Activated CD4-positive, CD25-positive, alpha-beta regulatory T cell (primary cell): ENCODE measurements around the gene NEK3.
"Not testable (repeated sequence)": the region's sequence is repeated elsewhere in the genome, so short reads cannot be mapped to it uniquely, and the experiment has no call there.

Experiments used
- DNase-seq, 4 experiments: peaks; one replicate each; lab custom pipeline; 2025; lab: John Stamatoyannopoulos, UW

Gene NEK3

DNA sequence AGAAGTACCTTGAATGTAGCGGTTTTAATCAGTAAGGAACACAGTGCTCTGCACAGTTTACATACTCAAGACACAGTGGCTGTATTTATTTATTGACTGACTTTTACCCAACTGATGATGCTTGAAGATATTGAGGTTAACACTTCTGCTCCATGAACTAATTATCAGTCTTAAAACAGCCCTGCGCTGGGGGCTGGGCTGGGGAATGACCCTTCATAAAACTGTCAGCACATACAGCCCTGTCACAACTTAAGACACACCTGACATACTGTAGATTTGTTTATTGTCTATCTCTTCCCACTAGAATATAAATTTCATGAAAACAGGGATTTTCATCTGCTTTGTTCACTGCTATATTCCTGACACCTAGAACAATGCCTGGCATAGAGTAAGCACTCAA lies 41.3 kb downstream of the NEK3 start:
- no peak for DNase-seq

DNA sequence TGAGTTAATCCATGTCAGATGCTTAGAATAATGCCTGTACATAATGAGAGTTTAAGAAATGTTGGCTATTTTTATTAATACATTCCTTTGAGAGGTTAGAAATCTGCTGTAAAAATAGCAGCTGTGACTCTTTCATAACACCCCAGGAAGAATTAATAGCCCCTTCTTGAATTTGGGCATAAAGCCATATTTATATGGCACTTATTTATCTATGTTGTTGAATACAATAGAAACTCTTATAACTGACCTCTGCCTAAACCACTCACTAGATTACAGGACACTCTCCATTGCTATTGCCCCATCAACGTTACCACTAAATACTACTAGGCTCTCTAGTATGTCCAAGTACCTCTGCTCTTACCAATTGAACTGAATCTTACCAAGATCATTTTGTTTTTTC lies 46.8 kb downstream of the NEK3 start:
- DNase-seq: no peak

DNA sequence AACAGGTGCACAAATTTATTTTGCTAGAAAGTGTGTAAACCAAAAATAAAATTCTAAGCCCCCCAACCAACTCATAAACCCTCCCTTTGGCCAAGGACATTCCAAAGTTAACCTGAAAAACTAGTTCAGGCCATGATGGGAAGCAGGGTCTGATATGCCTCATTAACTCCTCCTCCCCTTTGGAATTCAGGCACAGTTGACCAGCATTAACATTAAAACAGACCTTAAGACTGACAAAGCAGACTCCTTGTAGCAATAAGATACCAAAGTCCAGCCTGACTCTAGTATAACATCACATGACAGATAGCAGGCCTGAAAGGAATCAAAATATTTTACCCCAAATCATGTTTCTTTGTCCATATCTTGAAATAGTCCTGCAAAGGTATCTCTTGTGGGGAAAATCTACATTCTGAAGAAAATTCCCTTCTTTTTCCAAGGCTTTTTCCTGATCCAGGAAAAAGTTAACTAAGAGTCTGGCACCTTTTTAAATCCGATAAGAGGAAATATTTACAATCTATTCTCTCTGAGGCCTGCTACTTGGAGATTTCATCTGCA lies 50.2 kb downstream of the NEK3 start:
- DNase-seq: no peak

DNA sequence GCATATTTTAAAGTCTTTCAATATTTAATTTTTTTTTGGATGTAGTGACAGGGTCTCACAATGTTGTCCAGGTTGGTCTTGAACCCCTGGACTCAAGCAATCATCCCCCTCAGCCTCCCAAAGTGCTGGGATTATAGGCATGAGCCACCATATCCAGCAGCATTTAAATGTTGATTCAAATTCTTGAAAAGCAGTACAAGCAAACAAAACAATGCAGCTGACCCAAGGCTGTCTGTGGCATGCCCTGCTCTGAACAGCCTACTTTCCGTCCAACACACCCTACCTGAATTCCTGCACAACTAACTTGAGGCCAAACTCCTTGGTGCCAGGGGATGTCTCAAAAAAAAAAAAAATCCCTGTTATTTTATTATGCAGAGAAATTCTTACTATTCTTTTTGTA lies 53.6 kb downstream of the NEK3 start:
- DNase-seq: no peak

DNA sequence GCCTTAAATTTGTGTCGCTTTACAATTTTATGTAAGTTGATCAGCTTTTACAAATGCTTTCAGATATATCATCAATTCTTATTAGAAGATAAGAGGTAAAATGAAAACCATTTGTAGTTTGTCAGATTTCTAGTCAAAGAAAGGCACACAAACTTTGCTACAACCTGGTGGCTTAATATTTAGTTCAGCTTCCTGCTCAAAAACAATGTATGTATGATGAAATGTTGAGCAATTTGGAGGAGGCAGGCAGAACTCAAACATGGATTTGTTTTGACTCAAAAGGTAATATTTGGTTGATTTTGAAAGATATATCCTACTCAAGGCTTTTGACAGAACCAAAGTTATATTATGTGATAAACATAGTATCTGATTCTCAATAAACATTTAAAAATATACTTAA lies 54.8 kb downstream of the NEK3 start:
- DNase-seq: no peak

DNA sequence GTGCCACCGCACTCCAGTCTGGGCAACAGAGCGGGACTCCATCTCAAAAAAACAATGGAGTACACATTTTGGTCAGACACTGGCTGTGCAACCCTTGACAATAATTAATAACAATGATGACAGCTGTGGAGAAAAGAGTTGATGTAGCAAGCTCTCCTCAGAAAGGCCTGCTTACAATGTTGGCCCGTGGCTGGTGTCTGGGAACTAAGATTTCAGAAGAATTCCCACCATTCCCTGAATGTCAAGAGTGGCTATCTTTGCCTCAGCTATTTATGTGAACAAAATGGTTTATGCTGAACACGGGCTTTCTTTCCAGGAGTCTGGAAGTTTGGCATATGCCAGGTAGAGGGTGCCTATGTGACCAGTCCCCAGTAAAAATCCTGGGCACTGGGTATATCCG lies 56.0 kb downstream of the NEK3 start:
- no peak for DNase-seq

DNA sequence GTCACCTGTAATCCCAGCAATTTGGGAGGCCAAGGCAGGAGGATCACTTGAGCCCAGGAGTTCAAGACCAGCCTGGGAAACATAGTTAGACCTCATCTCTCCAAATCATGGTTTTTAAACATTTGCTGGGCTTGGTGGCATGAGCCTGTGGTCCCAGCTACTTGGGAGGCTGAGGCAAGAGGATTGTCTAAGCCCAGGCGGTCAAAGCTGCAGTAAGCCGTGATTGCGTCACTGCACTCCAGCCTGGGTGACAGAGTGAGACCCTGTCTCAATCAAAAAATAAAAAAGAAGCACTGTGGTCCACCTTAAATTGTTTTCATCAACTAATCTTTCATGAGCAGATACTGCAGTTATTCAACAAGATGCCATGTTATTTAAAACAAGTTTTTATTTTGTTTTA lies 57.0 kb downstream of the NEK3 start:
- DNase-seq: not testable (repeated sequence)

DNA sequence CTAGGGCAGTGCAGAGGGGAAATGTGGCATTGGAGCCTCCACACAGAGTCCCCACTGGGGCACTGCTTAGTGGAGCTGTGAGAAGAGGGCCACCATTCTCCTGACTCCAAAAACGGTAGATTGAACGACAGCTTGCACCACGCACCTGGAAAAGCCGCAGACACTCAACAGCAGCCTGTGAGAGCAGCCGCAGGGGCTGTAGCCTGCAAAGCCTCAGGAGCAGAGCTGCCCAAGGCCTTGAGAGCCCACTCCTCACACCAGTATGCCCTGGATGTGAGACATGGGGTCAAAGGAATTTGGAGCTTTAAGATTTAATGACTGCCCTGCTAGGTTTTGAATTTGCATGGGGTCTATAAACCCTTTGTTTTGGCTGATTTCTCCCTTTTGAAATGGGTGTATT lies 62.2 kb downstream of the NEK3 start:
- no peak for DNase-seq

DNA sequence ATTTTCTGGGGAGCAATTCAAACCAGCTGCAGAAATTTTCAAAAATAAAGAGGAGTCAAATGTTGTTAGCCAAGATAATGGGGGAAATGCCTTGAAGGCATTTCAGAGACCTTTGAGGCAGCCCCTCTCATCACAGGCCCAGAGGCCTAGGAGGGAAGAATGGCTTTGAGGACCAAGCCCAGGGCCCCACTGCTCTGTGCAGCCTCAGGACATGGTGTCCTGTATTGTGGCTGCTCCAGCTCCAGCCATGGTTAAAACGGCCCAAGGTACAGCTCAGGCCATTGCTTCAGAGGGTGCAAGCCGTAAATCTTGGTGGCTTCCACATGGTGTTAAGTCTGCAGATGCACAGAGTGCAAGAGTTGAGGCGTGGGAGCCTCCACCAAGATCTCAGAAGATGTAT lies 62.6 kb downstream of the NEK3 start:
- no peak for DNase-seq

DNA sequence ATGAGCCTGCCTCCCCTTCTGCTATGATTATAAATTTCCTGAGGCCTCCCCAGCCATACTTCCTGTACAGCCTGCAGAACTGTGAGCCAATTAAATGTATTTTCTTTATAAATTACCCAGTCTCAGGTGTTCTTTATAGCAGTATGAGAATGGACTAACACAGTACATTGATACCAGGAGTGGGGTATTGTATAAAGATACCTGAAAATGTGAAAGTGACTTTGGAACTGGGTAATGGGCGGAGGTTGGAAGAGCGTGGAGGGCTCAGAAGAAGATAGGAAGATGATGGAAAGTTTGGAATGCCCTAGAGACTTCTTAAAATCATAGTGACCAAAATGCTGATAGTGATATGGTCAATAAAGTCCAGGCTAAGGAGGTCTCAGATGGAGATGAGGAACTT lies 63.3 kb downstream of the NEK3 start:
- DNase-seq: no peak

DNA sequence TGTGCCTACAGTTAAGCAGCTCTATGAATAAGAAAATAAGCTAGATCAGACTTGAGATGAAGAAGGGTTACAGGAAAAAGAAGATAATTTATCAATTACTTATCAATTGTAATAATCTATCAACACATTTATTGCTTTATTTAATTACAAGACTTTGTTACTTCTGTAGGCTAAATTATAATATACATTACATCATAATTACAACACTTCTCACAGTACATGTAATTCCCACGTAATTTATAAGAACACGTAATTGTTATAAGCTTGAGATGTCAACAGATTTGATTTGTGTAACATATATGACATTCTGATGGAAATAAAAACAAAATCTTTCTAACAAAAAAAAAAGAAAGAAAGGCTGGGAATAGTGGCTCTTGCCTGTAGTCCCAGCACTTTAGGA lies 67.3 kb downstream of the NEK3 start:
- DNase-seq: no peak

DNA sequence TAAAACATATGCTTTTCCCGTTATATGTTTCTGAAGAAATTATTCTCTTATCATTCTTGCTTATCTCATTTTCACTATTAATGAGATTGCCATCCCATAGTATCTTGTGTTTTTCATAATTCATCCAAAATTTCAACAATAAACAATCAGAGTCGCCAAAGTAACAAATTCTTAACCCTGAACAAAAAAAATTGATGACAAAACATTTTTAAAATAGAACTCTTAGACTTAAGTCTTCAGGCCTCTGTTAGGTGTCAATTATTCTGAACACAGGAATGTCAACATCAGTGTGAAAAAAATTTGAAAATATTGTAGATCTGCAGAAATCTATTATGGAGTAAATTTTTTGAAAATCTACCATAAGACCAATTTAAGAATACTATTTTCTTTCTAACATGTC lies 67.9 kb downstream of the NEK3 start:
- no peak for DNase-seq

DNA sequence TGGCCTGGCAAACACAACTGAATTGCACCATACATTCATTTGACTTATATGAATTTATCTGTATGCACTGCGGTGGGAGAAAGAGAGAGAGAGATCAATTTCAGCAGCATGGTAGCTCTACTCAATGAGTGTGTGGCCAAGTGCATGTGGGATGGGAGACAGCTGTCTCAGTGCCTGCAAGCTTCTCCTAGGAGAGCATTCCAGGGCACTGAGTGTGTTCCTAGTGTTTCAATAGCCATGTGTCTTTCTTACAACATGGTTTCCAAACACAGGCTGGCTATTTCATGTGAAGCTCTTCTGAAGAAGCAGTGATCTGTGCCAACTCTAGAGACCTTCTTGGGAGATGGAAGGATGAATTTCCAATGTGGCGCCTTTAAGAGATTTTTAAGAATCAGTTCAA lies 74.0 kb downstream of the NEK3 start:
- DNase-seq: no peak

DNA sequence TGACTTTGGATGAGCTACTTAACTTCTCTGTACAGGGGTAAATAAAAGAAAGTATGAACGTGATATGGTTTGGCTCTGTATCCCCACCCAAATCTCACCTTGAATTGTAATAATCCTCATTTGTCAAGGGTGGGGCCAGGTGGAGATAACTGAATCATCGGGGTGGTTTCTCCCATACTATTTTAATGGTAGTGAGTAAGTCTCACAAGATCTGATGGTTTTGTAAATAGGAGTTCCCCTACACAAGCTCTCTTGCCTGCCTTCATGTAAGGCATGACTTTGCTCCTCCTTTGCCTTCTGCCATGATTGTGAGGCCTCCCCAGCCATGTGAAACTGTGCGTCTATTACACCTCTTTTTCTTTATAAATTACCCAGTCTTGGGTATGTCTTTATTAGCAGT lies 74.4 kb downstream of the NEK3 start:
- not testable (repeated sequence) for DNase-seq
